ENCODE results near the gene TIGD1.
A peak's percentile ranks its signal among the peaks of the same experiment; 100 is the strongest.
"Not testable (repeated sequence)": the region's sequence is repeated elsewhere in the genome, so short reads cannot be mapped to it uniquely, and the experiment has no call there.

Gene TIGD1

DNA sequence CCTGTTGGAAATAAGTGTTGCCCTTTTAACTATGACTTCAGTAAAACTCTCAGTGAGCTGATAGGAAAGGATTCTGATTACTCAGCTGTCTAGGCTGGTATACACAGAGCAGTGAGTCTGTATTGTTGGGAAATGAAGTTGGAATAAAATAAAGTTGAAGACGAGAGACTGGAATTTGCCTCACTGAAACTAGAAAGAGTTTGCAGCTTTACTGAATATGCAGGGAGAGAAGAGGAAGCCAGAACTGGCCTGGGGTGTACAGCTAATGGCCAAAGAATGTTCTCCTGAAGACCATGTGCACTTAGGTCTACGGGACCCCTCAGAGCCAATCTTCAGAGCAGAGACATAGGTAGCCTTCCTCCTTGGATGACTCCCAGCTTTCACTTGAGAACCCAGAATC is 26.6 kb upstream of the TIGD1 start:
- Mint-ChIP-seq H3K9me3 (no peaks in the 10 kb centered on the region), H3K4me1 (peaks cover 6% of the 10 kb centered on the region), H3K36me3 (peaks cover 59% of the 10 kb centered on the region), H3K27ac (no peak overlapping the region), H3K4me3 (no peak overlapping the region), H3K27me3 (no peaks in the 10 kb centered on the region)
- no peak for ATAC-seq

DNA sequence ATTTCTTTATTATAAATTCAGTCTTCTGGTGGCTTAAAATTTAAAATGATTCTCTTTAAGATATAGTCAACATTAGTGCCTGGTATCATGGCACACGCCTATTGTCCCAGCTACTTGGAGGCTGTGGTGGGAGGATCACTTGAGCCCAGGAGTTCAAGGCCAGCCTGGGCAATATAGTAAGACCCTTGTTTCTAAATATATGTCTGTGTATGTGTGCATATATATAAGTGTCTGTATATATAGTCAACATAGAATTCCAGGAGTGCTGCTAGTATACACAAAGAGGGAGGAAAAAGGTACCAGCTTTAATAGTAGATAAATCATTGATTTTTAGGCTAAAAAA is 25.0 kb upstream of the TIGD1 start:
- Mint-ChIP-seq H3K27me3 (no peaks in the 10 kb centered on the region), H3K4me3 (no peak overlapping the region), H3K27ac (no peak overlapping the region), H3K4me1 (no peaks in the 10 kb centered on the region), H3K36me3 (peaks cover 58% of the 10 kb centered on the region), H3K9me3 (no peaks in the 10 kb centered on the region)
- no peak for ATAC-seq

DNA sequence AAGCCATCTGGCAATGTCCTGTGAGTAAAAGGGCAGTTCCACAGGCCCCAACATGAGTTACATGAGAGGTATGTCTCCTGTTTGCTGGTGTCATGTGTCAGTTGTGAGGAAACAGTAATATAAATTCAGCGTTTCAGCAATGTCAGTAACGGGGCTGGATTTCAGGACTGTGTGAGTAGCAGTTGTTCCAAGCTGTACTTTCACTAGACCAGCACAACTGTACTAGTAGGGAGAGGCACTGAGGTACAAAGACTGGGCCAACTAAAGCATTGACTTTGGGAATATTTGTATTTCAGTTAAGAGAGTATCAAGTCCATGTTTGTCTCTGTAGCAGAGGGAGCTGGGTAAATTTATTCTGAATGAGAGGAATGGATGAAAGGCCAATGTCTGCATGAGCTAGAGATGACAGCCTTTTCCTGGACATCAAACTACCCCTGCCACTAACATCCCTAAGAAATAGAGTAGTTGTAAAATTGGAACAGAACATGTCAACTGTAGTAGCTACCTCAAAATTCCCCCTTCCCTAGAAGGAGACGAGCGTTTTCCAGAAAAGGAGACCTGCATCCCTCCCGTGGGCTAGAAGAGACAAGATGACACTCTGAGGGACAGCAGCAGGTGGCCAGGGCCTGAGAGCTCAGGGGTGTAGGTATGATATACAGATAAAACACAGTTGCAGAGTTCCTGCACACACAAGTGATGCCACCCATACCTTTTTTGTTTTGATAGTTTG is 24.5 kb upstream of the TIGD1 start:
- no peak for ATAC-seq
- Mint-ChIP-seq H3K4me1 (no peaks in the 10 kb centered on the region), H3K27me3 (no peaks in the 10 kb centered on the region), H3K9me3 (no peaks in the 10 kb centered on the region), H3K27ac (no peak overlapping the region), H3K4me3 (no peak overlapping the region), H3K36me3 (peaks cover 61% of the 10 kb centered on the region)

DNA sequence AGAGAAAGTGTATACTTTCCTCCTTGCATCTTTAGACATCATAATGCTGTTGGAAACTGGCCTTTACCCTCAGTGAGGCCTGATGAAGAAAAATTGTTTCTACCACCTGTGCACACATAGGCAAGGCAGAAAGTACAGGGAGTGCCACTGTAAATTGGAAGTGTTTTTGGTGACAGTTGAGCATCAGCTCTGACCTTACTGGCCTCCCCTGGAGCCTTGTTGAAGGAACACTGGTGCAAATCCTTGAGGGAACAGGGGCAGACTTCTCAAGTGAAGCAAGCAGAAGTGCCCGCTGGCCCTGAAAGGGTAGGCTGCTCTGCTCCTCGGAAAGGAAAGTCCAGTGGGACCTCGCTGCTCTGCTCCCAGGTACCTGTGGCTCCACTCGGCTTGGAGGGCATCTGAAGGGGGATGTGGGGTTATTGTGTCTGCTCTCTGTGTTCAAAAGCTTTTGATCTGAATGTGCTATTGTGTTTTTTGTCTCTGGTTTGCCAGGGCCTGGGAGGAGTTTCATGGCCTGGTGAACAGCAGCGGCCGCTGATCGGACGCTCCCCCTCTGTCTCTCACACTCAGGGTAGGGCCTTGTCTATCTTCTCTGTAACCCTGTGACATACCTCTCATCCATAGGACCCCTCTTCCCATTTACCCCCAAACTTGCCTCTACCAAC is 23.5 kb upstream of the TIGD1 start:
- Mint-ChIP-seq H3K9me3 (no peaks in the 10 kb centered on the region), H3K27me3 (no peaks in the 10 kb centered on the region), H3K36me3 (peaks cover 70% of the 10 kb centered on the region), H3K4me1 (no peaks in the 10 kb centered on the region), H3K4me3 (no peak overlapping the region), H3K27ac (no peak overlapping the region)
- no peak for ATAC-seq

DNA sequence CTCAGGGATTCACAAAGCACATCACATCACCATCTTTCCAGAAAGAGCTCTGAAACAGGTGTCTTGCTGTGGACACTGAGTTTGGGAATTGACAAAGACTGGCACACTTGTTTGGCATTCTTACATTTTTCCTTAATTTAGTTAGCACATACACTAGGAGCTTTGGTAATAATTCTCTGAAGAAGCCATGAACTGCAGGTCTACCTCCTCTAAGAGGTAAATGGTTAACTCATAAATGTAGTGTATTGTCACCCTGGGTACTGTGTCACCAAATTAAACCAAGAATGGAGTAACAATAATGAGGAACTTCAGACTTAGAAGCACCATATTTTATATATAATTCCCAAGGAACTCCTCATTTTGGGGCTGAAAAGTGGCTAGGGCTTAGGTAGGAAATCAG is 22.7 kb upstream of the TIGD1 start:
- Mint-ChIP-seq H3K36me3 (peaks cover 76% of the 10 kb centered on the region), H3K27me3 (no peaks in the 10 kb centered on the region), H3K9me3 (no peaks in the 10 kb centered on the region), H3K27ac (no peak overlapping the region), H3K4me3 (no peak overlapping the region), H3K4me1 (no peaks in the 10 kb centered on the region)
- no peak for ATAC-seq

DNA sequence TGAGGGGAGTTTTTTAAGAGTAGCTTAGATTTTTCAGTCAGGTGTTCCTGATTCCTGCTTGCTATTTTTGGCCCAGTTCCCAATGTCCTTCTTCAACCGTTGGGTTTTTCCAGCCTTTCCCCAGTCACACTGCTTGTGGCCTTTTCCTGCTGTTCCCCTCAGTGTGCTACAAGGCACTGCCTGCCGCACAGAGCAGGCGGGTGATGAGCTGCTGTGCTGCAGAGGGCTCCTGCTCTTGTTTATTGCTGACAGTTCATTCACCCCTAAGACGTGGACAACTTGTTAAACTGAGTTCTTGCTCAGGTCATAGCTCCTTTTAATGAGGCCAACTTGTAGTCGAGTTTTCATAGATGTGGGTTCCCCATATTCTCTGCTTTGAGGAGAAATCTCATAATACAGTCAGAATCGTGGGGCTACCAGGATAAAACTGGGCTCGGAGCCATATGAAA is 20.7 kb upstream of the TIGD1 start:
- ATAC-seq: no peak
- H3K9me3 Mint-ChIP-seq: no peaks in the 10 kb centered on the region
- H3K4me1 Mint-ChIP-seq: no peaks in the 10 kb centered on the region
- no peaks in the 10 kb centered on the region for H3K27me3 Mint-ChIP-seq
- peaks cover 80% of the 10 kb centered on the region for H3K36me3 Mint-ChIP-seq
- no peak overlapping the region for H3K27ac Mint-ChIP-seq
- H3K4me3 Mint-ChIP-seq: no peak overlapping the region

DNA sequence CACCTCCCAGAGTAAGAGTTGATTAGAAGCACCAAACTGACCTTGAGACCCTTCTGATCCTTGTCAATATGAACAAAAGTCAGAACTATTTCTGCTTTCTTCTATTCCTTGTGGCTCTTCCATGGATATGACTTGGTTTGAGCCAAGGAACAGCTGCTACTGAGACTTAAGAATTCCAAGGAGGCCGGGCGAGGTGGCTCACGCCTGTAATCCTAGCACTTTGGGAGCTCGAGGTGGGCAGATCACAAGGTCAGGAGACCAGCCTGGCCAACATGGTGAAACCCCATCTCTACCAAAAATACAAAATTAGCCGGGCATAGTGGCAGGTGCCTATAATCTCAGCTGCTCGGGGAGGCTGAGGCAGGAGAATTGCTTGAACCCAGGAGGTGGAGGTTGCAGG is 20.1 kb upstream of the TIGD1 start:
- H3K27me3 Mint-ChIP-seq, ATAC-seq, H3K4me3 Mint-ChIP-seq, H3K4me1 Mint-ChIP-seq, H3K27ac Mint-ChIP-seq, H3K9me3 Mint-ChIP-seq: not testable (repeated sequence)
- peaks cover 80% of the 10 kb centered on the region for H3K36me3 Mint-ChIP-seq

DNA sequence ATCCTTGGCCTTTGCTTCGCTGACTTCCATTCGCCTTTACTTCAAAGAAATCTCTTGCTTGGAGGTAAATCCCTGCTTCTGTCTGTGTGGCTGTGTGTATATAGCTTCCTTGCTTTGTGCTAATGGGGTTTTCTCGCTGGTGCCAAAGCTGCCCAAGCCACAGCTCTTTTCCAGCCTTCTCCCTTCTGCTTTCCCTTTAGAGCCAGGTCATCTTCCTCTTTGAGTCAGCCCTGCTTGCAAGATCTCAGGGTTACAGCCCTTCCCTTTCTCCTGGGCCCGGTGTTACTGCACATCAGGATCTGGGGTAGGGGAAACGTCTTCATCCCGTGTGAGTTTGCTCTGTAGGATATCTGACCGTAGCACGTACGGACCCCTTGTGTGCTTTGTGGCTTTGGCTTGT is 19.2 kb upstream of the TIGD1 start:
- Mint-ChIP-seq H3K27ac (no peak overlapping the region), H3K27me3 (no peaks in the 10 kb centered on the region), H3K4me3 (no peak overlapping the region), H3K36me3 (peaks cover 80% of the 10 kb centered on the region), H3K4me1 (no peaks in the 10 kb centered on the region), H3K9me3 (no peaks in the 10 kb centered on the region)
- ATAC-seq: no peak

DNA sequence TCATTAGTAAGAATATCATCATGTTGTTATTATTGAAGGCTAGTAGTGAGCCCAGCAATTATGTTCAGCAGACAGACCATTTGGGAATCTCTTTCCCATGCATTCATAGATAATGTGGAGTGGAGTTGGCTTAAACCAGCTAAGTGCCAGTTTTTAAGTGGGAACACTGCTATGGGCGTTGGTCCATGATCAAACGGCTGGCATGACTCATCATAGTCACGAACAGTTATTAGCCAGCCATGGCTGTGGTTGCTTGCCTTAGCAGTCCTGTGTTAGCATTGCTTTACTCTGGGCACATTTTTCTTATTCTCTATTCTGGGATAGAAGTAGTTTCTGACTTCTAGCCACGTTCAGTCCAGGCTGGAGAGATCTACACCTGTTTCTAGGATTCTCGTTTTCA is 17.8 kb upstream of the TIGD1 start:
- H3K4me1 Mint-ChIP-seq: no peaks in the 10 kb centered on the region
- no peak for ATAC-seq
- H3K27me3 Mint-ChIP-seq: no peaks in the 10 kb centered on the region
- no peaks in the 10 kb centered on the region for H3K9me3 Mint-ChIP-seq
- H3K27ac Mint-ChIP-seq: no peak overlapping the region
- H3K4me3 Mint-ChIP-seq: no peak overlapping the region
- peaks cover 78% of the 10 kb centered on the region for H3K36me3 Mint-ChIP-seq

DNA sequence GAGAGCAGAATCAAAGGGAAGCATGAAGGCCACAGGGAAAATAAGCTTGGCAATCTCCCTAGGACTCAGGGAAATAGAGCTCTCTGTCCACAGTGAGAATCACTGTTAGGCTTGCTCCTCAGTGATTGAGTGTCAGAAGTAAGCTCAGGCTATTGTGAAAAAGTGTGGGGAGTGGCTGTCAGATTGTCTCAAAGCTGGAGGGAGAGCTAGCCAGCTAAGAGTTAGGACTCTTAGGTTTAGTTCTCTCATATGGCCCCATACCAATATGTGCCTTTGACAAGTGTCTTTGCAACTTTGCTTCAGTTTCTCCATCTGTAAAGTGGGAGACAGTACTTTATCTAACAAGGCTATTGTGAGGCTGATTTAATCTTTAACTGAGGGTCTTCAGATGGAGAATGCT is 17.4 kb upstream of the TIGD1 start:
- Mint-ChIP-seq H3K4me3 (no peak overlapping the region), H3K9me3 (no peaks in the 10 kb centered on the region), H3K27me3 (no peaks in the 10 kb centered on the region), H3K36me3 (peaks cover 82% of the 10 kb centered on the region), H3K4me1 (no peaks in the 10 kb centered on the region), H3K27ac (no peak overlapping the region)
- no peak for ATAC-seq

DNA sequence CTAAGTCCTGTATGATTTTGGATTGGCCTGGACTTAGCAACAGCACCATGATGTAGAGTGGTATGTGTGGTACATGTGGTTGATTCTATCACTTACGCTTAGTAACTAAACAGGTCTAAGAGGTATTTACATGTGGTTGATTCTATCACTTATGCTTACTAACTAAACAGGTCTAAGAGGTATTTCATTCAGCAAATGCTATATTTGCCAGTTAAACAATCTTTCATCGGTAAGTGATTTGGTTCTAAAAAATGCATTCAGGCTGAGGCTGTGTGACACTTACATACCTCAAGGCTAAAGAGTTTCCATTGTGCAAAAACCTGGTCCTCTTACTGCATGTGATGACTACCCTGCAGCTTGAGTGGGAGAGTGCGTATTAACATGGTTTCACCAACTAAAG is 13.2 kb upstream of the TIGD1 start:
- Mint-ChIP-seq H3K27me3 (no peaks in the 10 kb centered on the region), H3K9me3 (no peaks in the 10 kb centered on the region), H3K36me3 (peaks cover 81% of the 10 kb centered on the region), H3K27ac (peak overlapping the region; percentile 64), H3K4me1 (peaks cover 6% of the 10 kb centered on the region), H3K4me3 (no peak overlapping the region)
- no peak for ATAC-seq

DNA sequence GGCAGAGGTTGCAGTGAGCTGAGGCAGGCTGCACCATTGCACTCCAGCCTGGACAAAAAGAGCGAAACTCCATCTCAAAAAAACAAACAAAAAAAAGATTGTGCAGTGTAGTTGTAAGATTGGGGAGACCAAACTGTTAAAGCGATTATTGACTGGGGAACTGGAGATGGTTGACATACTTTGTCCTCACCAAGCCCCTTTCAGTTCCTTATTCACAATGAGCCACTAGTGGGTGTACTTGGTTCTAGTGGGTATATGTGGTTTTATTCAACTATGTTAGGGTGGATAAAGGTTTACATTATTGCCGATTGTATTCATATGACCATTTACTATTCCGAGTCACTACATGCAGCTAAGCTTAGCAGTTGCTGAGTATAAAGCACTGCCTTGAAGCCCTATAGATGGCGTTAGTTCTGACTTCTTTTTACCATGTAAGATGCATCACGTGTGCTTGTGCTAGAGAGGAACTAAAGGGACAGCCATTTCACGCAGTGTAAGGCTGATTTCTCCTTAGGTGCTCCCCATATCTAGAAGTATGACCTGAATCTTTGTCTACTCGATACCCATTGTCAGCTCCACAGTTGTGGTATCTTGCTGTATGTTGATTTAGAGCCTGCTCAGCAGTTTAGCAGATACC is 12.3 kb upstream of the TIGD1 start:
- peak; percentile 83 for ATAC-seq
- Mint-ChIP-seq H3K4me3 (no peak overlapping the region), H3K27me3 (no peaks in the 10 kb centered on the region), H3K9me3 (no peaks in the 10 kb centered on the region), H3K36me3 (peaks cover 77% of the 10 kb centered on the region), H3K4me1 (peaks cover 6% of the 10 kb centered on the region), H3K27ac (peak overlapping the region; percentile 64)

DNA sequence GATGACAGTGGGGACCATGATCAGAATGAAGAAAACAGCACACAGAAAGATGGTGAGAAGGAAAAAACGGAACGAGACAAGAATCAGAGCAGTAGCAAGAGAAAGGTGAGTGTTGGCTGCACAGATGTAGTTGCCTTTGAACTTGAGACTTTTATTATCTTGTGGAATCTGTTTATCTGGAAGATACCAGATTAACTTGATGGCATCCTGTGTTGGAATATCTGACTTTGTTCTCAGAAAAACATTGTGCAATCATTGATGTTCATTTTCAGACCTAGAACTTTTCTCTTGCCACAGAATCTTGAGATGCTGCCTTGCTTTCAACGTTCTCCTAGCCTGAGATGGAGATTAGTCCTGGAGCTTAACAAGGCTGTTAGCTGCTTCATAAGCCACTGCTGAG is 6.1 kb upstream of the TIGD1 start:
- peaks cover 37% of the 10 kb centered on the region for H3K4me1 Mint-ChIP-seq
- peaks cover 67% of the 10 kb centered on the region for H3K36me3 Mint-ChIP-seq

DNA sequence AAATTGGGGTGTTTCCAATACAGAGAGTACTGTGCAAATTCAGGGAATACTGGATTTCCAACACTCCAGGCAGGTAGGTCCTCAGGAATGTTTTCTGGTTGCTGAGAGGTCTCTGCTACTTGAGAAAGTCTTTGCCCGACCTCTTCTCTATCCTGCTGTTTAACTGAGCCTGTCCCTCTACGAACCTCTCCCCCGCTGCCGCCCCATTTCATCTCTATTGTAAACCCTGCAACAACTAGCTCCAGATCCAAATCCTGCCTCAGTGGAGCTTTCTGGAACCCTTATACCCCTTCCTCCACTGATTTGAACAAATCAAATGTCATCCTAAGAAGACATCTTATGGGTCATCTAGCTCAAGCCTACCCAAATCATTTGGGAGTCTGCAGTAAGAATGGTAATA is 1.4 kb upstream of the TIGD1 start:
- H3K9me3 Mint-ChIP-seq: no peaks in the 10 kb centered on the region
- peaks cover 62% of the 10 kb centered on the region for H3K4me1 Mint-ChIP-seq
- H3K27ac Mint-ChIP-seq: peak overlapping the region; percentile 99
- no peak for ATAC-seq
- peak overlapping the region; percentile 100 for H3K4me3 Mint-ChIP-seq
- no peaks in the 10 kb centered on the region for H3K27me3 Mint-ChIP-seq
- H3K36me3 Mint-ChIP-seq: peaks cover 34% of the 10 kb centered on the region

More for the DNA sequence above, 6.1 kb upstream of the TIGD1 start:
- no peaks in the 10 kb centered on the region for H3K27me3 Mint-ChIP-seq
- no peaks in the 10 kb centered on the region for H3K9me3 Mint-ChIP-seq
- no peak overlapping the region for H3K4me3 Mint-ChIP-seq
- ATAC-seq: no peak
- H3K27ac Mint-ChIP-seq: no peak overlapping the region

DNA sequence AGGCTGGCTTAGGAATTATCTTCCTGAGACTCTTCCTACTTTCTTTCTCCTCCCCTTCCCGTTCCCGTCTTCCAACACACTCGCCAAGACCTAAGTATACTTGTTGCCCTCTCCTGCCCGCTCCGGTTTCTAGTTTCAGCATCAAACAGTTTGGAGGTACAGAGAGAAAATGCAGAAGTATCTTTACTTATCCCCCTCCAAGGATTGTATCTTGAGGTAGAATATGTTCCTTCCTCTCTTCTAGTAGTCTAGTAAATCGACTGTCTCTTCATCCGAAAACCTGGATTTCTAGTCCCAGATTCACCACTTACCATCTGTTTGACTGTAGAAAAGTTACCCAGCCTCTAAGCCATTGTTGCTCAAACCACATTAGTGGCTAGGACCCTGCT is 887 bp upstream of the TIGD1 start:
- H3K36me3 Mint-ChIP-seq: peaks cover 34% of the 10 kb centered on the region
- H3K27me3 Mint-ChIP-seq: no peaks in the 10 kb centered on the region
- H3K4me1 Mint-ChIP-seq: peaks cover 67% of the 10 kb centered on the region
- H3K4me3 Mint-ChIP-seq: peak overlapping the region; percentile 100
- ATAC-seq: no peak
- no peaks in the 10 kb centered on the region for H3K9me3 Mint-ChIP-seq
- H3K27ac Mint-ChIP-seq: peak overlapping the region; percentile 99
